Activated T-cell treated with anti-CD3 and anti-CD28 coated beads, Interleukin-2, amount 50 U/mL, for 48 hours (primary cell): ENCODE results near the gene TMIGD1.

Experiments used
- DNase-seq, 2 experiments: peaks; one replicate each; pipeline ENCODE4 v3.0.0-alpha.2; 2020

TMIGD1 gene, protein sequence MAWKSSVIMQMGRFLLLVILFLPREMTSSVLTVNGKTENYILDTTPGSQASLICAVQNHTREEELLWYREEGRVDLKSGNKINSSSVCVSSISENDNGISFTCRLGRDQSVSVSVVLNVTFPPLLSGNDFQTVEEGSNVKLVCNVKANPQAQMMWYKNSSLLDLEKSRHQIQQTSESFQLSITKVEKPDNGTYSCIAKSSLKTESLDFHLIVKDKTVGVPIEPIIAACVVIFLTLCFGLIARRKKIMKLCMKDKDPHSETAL

DNA sequence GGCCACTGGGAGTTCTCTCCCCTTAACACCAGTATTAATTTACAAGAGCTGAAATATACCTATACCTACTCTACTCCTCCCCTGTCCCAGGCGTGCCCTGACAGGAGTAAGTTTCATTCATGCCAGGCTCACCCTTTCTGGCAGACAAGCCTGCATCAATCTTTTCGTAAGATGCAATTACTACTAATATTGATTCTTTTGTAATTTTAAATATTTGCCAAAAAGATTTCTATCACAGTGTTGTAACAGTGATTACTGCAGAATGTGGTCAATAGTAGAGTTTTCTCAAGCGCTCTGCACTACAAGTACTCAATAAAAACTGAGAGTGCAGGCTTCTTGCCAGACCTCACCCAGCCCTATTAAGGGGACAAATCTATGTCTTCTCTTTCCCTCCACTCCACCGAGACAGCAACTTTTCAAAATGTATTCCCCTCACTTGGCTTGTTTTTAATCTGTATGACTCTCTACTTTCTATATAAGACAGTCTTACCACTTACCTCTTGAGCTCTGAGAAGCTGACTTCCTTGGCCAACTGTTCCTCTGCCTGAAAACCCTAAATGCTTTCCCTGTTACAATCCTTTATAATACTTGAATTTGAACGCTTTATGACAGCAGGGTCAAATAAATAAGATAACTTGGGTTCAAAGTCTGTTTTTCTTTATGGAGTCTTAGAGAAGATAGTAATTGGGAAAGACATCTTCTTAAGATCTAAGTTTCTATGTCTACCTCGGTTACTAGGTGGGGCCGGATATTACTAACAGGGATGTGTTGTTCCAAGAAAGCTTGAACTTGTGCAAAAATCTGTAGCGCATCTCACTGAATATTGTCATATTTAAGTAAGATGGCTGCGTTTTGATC, at the start of gene TMIGD1:
TMIGD1 (minus strand) TSS at position 555 of the 858 bp plus-strand sequence. CDS start 1,924 bp downstream, outside the sequence.
- no peak for DNase-seq

DNA sequence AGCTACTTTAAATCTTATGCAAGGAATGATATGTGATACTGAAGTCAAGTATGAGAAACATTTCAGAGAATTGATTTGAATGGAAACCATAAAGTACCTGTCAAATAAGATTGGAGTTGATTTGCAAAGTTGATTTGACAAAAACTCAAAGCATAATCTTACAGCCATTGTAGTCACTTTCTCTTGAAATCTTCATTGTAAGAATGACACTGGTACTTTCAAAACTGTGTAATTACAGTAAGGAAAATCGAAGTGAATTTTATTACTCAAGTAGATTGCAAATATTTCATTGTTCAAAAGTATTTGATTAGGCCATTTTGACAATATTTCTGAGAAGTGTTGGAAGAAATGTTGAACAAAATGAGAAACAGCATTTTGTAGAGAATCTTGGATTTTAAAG, 48.5 kb upstream of the TMIGD1 start:
- DNase-seq = no peak

- DNase-seq = no peak
Measured at GRCh38 chr17:30381340-30381659, 47.4 kb upstream of the TMIGD1 start.

DNA sequence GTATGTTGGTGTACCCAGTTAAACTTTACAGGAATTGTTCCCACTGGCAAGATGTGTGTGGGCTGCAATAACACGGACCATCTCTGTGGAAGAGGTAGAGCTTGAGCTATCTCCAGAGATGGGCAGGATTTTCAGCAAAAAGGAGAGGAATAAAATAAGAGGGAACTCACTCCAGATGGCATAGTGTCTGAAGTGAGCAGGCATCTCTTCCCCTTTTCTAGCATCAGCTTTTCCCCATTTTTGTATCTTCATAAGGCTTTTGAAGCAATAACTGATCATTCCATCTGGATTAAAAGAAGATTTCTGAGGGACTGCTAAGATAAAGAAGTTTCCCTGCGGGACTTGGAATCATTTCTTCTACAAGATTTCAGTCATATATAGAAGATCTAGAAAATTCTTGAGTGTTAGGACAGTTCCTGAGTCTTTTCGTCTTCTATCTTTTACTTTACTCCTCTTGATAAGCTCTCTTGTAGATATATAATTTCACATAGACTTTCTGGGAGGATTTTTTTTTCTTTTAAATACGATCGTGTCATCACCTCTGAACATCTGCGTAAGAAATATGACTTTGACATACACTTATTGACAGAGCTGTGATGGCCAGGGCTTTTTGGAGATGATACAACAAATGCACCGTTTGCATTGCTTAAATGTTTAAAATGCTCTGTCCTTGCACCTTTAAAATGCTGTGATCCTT, 46.9 kb upstream of the TMIGD1 start:
- no peak for DNase-seq

DNA sequence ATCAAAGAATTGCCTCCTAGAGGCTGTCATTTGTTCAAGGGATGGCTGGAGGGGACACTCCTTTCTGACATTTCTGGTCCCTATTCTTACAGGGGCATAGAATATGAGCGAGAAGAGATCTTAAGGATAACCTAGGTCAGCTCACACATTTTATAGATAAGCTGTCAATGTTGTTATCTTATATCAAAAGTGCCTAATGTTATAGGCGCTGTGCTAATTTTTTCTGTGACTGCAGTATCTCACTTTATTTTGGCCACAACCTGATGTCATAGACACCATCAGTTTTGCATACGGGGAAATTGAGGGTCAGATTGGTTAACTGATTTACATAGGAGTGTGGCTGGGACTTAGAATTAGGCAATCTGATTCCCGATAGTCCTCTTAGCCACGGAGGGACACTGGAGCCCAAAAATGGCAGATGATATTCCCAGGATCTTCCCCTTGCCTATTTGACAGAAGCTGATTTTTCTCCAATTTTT, 46.1 kb upstream of the TMIGD1 start:
- DNase-seq = no peak

- DNase-seq = peak; percentile 64 to 65
Measured at GRCh38 chr17:30379303-30379902, 45.5 kb upstream of the TMIGD1 start.

DNA sequence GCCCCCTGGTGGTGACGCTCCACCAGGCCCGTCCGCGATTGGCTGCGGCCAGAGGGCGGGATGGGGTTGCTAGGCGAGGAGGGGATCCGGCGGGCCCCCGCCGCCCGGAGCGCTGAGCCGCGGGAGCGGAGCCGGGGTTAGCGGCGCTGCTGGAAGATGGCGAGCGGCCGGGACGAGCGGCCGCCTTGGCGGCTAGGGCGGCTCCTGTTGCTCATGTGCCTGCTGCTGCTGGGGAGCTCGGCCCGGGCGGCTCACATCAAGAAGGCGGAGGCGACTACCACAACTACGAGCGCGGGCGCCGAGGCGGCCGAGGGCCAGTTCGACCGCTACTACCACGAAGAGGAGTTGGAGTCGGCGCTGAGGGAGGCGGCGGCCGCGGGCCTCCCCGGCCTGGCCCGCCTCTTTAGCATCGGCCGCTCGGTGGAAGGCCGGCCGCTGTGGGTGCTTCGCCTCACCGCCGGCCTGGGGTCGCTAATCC, 45.0 kb upstream of the TMIGD1 start, which contains the start of gene CPD:
CPD (plus strand) TSS at position 103 of the 478 bp plus-strand sequence; CDS start at position 157, 54 bp downstream.
- DNase-seq = peak; percentile 98 to 99

GRCh38 chr17:30378241-30378824, 44.5 kb upstream of the TMIGD1 start:
- peak; percentile 76 to 78 for DNase-seq

DNA sequence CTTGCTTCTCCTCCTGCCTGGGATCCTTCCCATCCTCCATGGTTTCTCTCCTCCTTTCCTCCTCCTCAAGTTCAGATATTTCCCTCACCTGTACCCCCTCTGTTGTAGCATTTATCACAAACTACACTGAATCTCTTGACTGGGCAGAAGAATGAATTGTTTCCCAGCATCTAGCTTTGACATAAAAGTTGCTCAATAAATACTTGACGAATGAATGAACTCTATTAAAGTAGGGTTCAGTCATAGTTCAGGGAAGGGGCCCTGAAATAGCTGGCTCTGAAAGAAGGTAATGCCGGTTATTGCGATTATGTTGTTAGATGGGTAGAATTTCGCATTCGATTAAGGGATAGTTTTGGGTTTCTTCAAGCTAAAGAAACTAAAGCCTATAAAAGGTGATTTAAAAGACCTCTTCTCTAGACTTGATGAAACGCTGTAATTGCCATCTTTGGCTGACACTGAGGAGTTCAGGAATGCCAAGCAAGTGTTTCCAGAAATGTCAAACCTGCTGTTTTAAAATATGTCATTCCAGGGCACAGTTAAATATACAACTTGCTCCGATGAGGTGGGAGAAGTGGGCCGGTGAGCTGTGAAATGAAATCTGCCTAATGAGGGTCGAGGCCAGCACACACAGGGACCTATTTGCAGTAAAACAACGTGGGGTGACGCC, 43.9 kb upstream of the TMIGD1 start:
- no peak for DNase-seq

DNA sequence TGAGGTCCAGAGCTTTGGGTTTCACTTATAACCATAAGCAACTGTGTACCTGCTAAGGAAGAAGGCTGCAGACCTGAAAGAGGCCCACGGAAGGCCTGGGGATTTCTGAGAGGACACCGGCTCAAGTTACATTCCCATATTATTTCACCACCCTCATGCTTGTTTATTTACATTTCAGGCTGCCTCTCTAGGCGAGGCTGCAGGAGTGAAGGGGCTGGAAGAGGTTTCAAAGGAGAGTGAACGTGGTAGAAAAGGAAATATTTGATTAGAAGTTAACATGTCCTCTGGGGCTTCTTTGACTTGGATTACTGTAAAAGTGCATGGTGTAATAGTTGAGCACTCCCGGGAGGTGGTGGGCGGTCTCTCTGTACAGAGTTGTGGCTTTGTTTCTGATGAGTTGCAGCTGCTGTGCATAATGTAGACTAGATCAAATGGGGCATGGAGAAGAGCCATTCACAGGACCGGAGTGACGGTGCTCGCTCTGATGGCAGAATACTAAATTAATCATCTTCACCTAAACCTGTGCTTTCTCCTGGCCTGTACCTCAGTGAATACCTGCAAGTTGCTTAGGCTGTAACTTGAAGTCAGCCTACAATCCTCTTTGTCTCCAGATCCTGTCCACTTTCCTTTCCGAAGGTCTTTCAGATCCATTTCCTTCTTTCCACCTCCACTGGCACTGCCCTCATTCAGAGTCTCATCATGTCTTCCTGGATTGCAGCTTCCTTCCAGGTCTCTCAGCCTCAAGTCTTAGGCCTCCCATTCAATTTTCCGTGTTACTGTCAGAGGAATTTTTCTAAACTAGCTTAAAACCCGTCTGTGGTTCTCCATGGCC, 43.0 kb upstream of the TMIGD1 start:
- peak; percentile 77 to 79 for DNase-seq

DNA sequence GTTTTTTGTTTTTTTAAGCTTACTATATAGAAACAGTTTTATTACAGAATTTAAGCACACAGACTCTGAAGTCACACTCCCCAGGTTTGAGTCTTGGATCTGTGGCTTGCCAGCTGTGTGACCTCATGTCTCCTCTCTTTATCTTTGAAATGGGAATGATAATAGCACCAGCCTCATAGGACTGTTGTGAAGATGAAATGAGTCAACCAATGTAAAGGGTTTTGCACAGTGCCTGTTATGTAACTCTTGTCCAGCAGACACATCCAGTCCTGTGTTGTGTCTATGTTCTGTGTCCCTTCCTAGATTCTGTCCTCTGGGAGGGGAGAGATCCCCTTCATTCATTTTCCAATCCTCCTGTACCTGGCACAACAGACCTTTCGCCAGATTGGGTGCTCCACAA, 41.8 kb upstream of the TMIGD1 start:
- DNase-seq = no peak

DNA sequence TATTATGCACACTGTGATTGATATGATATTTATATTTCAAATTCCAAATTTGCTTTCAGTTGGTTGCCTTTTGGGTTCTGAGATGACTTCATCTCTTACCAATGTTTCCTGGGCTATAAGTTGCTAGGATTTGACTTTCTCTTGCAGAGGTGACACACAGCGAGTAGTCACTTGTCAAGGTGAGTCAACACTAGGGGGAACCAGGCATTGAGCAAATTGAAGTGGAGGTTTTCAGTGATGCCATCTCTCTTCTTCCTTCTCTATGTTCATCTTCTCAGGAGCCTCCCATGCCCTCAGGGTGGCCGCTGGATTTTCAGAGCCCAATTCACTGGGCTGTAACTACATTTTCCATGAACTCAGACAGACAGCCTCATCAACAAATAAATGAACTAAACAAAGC, 38.9 kb upstream of the TMIGD1 start:
- peak; percentile 51 to 53 for DNase-seq

- no peak for DNase-seq
Measured at GRCh38 chr17:30369995-30370394, 36.1 kb upstream of the TMIGD1 start.

GRCh38 chr17:30368912-30369720, 35.3 kb upstream of the TMIGD1 start:
- DNase-seq = no peak

GRCh38 chr17:30366536-30366935, 32.7 kb upstream of the TMIGD1 start:
- no peak for DNase-seq

DNA sequence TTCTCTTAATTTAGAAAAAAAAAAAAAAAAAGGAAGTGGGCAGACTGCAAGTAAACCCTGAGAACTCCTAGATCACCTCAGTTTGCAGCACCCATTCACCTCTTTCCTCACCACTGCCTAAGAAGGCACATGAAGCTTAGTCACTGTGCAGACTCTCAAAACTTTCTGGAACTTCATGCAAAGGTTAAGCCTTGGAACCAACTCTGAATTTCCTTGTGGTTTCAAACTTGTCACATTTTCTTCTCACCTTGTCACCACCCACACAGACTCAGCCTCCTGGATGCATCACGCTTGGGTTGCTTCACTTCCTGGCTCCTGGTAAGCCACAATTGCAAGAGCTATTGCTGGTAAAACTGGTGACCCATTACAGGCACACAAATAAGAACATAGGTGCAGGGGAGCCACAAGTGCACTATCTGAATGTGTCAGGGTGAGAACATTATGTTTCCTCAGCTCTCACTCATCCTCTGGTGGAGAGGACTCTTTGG, 29.9 kb upstream of the TMIGD1 start:
- peak; percentile 86 to 87 for DNase-seq

- DNase-seq = no peak
Measured at GRCh38 chr17:30361766-30362279, 28.0 kb upstream of the TMIGD1 start.

DNA sequence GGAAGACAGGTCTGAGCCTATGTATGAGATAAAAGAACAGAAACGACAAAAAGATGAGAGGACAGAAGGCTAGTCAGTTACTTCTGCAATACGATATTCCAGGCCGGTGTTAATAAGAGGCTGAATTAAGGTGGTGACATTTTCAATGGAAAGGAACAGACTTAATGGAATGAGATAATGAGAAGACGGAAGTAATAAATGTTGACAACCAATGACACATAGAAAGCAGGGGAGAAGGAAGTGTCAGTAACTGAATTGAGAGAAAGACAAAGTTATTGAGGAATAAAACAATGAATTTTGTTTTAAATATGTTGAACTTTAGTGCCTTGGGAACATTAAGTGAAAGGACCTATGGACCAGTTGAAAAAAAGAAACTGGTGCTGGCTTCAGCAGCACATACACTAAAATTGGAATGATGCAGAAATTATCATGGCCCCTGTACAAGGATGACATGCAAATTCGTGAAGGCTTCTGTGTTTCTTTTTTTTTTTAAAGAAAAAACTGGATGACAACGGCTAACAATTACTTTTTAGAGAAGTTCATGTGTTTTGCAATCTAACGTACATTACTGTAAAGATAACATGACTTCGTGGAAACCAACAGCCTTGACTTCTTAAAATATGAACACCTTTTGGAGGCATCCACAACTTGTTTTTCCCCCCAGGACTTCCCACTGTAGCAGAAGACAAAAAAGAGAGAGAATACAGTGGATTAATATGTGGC, 26.4 kb upstream of the TMIGD1 start:
- no peak for DNase-seq
